Measurements from ENCODE around the gene SUPT4H1.

The SUPT4H1 gene

GRCh38 chr17:58330538-58330996, 21.4 kb downstream of the SUPT4H1 start:
- TF ChIP-seq MAX (IDR thresholded peaks at IDR 0.05) = no peak
- TF ChIP-seq FOXM1 (IDR thresholded peaks at IDR 0.05; ENCODE audit: borderline replicate concordance, low read depth) = no peak
- no peak for TF ChIP-seq NFIC (IDR thresholded peaks at IDR 0.05)
- TF ChIP-seq EP300 (IDR thresholded peaks at IDR 0.05; ENCODE audit: borderline replicate concordance) = no peak
- no peak for TF ChIP-seq TEAD4 (IDR thresholded peaks at IDR 0.05)
- no peak for TF ChIP-seq RAD21 (IDR thresholded peaks at IDR 0.05; ENCODE audit: low read depth)
- no peak for TF ChIP-seq YY1 (IDR thresholded peaks at IDR 0.05; ENCODE audit: low read depth)
- no peak for TF ChIP-seq ZBTB7A (IDR thresholded peaks at IDR 0.05; ENCODE audit: low read depth)
- TF ChIP-seq, protein P1, sequence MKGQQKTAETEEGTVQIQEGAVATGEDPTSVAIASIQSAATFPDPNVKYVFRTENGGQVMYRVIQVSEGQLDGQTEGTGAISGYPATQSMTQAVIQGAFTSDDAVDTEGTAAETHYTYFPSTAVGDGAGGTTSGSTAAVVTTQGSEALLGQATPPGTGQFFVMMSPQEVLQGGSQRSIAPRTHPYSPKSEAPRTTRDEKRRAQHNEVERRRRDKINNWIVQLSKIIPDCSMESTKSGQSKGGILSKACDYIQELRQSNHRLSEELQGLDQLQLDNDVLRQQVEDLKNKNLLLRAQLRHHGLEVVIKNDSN (IDR thresholded peaks at IDR 0.05) = no peak
- no peak for TF ChIP-seq EGR1 (IDR thresholded peaks at IDR 0.05)
- TF ChIP-seq TAF1 (IDR thresholded peaks at IDR 0.05; ENCODE audit: low read depth) = no peak
- TF ChIP-seq CEBPB (IDR thresholded peaks at IDR 0.05) = no peak
- no peak for TF ChIP-seq CREB1 (IDR thresholded peaks at IDR 0.05; ENCODE audit: low read depth)
- no peak for TF ChIP-seq REST (IDR thresholded peaks at IDR 0.05; ENCODE audit: low read depth)
- no peak for TF ChIP-seq TCF12 (IDR thresholded peaks at IDR 0.05; ENCODE audit: low read depth)

DNA sequence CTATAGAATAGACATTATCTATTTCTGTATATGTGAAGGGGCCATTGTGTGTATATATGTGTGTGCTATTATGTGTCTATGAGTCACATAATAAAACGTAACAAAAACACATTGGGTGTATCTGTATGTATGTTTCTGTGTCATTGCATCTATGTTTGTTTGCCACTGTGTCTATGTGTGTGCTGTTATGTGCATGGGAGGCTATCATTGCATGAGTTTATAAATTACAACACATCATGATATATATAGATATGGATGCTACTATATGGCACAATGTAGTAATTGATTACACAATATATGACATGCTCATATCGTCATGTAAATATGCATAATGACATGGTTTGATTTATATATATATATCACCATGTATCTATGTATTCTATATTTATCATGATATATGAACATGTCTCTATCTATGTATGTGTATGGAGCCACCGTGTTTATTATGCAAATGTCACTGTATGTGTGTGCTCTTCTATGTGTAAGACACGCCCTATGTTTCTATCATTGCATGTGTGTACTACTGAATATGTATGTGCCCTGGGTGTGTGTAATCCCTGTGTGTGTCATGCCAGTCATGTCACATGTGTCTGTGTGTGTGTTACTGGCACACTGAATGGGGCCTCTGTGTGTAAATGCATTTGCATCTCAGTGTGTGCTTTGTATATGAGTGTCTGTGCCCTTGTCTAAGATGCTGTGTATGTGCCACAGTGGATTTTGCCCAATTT, 22.0 kb downstream of the SUPT4H1 start:
- TF ChIP-seq EGR1 (IDR thresholded peaks at IDR 0.05) (no peak), MAX (IDR thresholded peaks at IDR 0.05) (no peak), FOXM1 (IDR thresholded peaks at IDR 0.05; ENCODE audit: borderline replicate concordance, low read depth) (no peak), YY1 (IDR thresholded peaks at IDR 0.05; ENCODE audit: low read depth) (no peak), TAF1 (IDR thresholded peaks at IDR 0.05; ENCODE audit: low read depth) (no peak), TEAD4 (IDR thresholded peaks at IDR 0.05) (no peak), NFIC (IDR thresholded peaks at IDR 0.05) (no peak), CEBPB (IDR thresholded peaks at IDR 0.05) (no peak), REST (IDR thresholded peaks at IDR 0.05; ENCODE audit: low read depth) (no peak)
- TF ChIP-seq, protein P1 (IDR thresholded peaks at IDR 0.05) = no peak

GRCh38 chr17:58329035-58329809, 22.8 kb downstream of the SUPT4H1 start:
- no peak for TF ChIP-seq RAD21 (IDR thresholded peaks at IDR 0.05; ENCODE audit: low read depth)
- TF ChIP-seq CEBPB (IDR thresholded peaks at IDR 0.05) = no peak
- no peak for TF ChIP-seq EGR1 (IDR thresholded peaks at IDR 0.05)
- TF ChIP-seq CREB1 (IDR thresholded peaks at IDR 0.05; ENCODE audit: low read depth) = no peak
- TF ChIP-seq FOXM1 (IDR thresholded peaks at IDR 0.05; ENCODE audit: borderline replicate concordance, low read depth) = no peak
- no peak for TF ChIP-seq EP300 (IDR thresholded peaks at IDR 0.05; ENCODE audit: borderline replicate concordance)
- TF ChIP-seq REST (IDR thresholded peaks at IDR 0.05; ENCODE audit: low read depth) = no peak

Measured in Ishikawa (cell line).